Panc1 (cell line): ENCODE measurements around the gene FN1. TPM values are rescaled to one million over a fixed set of nuclear protein-coding genes. Genes with fewer than 3 reads are reported as not detected.

Source experiments
- ATAC-seq: fragments of 200-7000 bp; cut with Tn5 transposase; 2 replicates; pipeline ENCODE4 v1.9.1; 2020; ENCODE audit warnings: mild to moderate bottlenecking, moderate library complexity
- BruUV-seq: library from RNA; stranded (reverse); fragments of 400-500 nt; replicated peaks from 2 replicates; lab custom pipeline; 2021; lab: Mats Ljungman, UMichigan
- CTCF ChIA-PET: fragments of 300-600 bp; sonication (Branson Sonifier 250); formaldehyde crosslinking; loops from one replicate; lab custom pipeline; 2022; ENCODE audit warnings: antibody characterized with exemption; lab: Charles Lee
- POLR2A ChIA-PET: fragments of 300-600 bp; sonication (Branson Sonifier 250); formaldehyde crosslinking; loops from one replicate; lab custom pipeline; 2022; ENCODE audit warnings: antibody characterized with exemption; lab: Charles Lee
- DNase-seq: peaks from one replicate; pipeline ENCODE4 v3.0.0-alpha.2; 2010; ENCODE audit warnings: low read depth, low spot score
- H3K27ac ChIP-seq: 2 replicates; pipeline ENCODE4 v1.5.1; 2011; ENCODE audit warnings: mild to moderate bottlenecking, low read length, inconsistent platforms
- H3K27me3 ChIP-seq: fragments of 200-500 bp; sonication (Bioruptor generic); 2 replicates; pipeline ENCODE4 v1.6.0; 2014; ENCODE audit warnings: low read length, inconsistent platforms; ENCODE audit not compliant: control insufficient read depth, insufficient read depth
- H3K36me3 ChIP-seq: fragments of 200-500 bp; sonication (Bioruptor generic); 2 replicates; pipeline ENCODE4 v1.5.1; 2014; ENCODE audit warnings: inconsistent platforms, mild to moderate bottlenecking, low read length, moderate library complexity; ENCODE audit not compliant: control insufficient read depth, insufficient read depth
- H3K4me1 ChIP-seq: 2 replicates; pipeline ENCODE4 v1.5.1; 2011; ENCODE audit warnings: inconsistent platforms, mild to moderate bottlenecking, low read length, moderate library complexity; ENCODE audit not compliant: control insufficient read depth, insufficient read depth
- H3K4me3 ChIP-seq, 2 experiments: 2 replicates each; pipeline ENCODE4 v1.5.1; 2011 to 2012; ENCODE audit warnings: low read depth in 2 of 2, low read length in 2 of 2, mild to moderate bottlenecking in 2 of 2, inconsistent platforms in 1 of 2, moderate library complexity in 1 of 2
- H3K9me3 ChIP-seq: fragments of 200-500 bp; sonication (Bioruptor generic); 2 replicates; pipeline ENCODE4 v1.5.1; 2014; ENCODE audit warnings: low read depth, mild to moderate bottlenecking, inconsistent platforms, low read length, moderate library complexity; ENCODE audit not compliant: control insufficient read depth, insufficient read depth
- POLR2AphosphoS5 ChIP-seq: IDR thresholded peaks from 2 replicates; pipeline ENCODE4 v1.6.1; 2012; ENCODE audit warnings: mild to moderate bottlenecking, low read depth, low read length, moderate library complexity
- SIN3A ChIP-seq: IDR thresholded peaks from 2 replicates; pipeline ENCODE4 v1.6.1; 2012; ENCODE audit warnings: low read depth, mild to moderate bottlenecking, low read length, moderate library complexity, borderline replicate concordance; ENCODE audit not compliant: insufficient read depth
- TCF7L2 ChIP-seq: IDR thresholded peaks from 2 replicates; pipeline ENCODE4 v1.6.1; 2011; ENCODE audit warnings: mild to moderate bottlenecking, low read depth, low read length, inconsistent platforms
- in situ Hi-C: cut with HindIII; loops from 2 replicates; pipeline ENCODE4 v1.10.0; 2016; ENCODE audit warnings: low sequenced_read_pairs, low pct_unique_long_range_greater_than_20kb
- intact Hi-C: fragments of 100-400 bp; cut with micrococcal nuclease; formaldehyde crosslinking; loops from one replicate; pipeline ENCODE4 v1.10.0; 2022; ENCODE audit not compliant: unreplicated experiment
- total RNA-seq: library from RNA; stranded (reverse); gene quantifications from one replicate; pipeline ENCODE4 v1.2.1, GENCODE V29; 2021; ENCODE audit not compliant: unreplicated experiment
- TF ChIP-seq, protein P1 (sequence below): fragments of 450-650 bp; IDR thresholded peaks from 2 replicates; pipeline ENCODE4 v1.5.1; 2017; ENCODE audit warnings: mild to moderate bottlenecking
- TF ChIP-seq, protein P2 (sequence below), 2 experiments: IDR thresholded peaks; 2 replicates each; pipeline ENCODE4 v1.6.1; 2011 to 2012; ENCODE audit warnings: low read depth in 2 of 2, control low read depth in 1 of 2, low read length in 1 of 2, mild to moderate bottlenecking in 1 of 2, moderate library complexity in 1 of 2; ENCODE audit not compliant: insufficient read depth in 1 of 2

FN1 gene
- total RNA-seq, 1 experiment from 2014 or later, result 4.2 TPM

DNA sequence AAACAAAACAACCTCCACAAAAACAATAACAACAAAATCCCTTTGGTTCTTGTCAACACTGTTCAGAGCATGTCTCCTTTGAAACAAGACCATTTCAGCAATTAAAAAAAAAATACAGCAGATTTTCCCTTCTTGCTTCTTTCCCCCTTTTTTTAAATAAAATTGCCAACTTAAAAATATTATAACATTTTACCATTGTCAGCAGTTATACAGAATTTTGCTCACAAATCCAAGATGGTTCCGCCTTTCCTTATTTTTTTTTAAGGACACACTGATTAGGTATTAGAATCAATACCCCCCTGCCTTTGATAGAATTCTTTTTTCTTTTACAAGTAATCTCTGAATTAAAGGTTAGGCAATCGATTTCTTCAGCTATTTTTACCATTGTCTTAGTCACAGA lies 48.7 kb upstream of the FN1 start:
- no peaks in the 10 kb centered on the region for H3K36me3 ChIP-seq
- H3K4me3 ChIP-seq, result no peak overlapping the region
- ChIA-PET CTCF (no interaction called here), POLR2A (no interaction called here)
- ATAC-seq, result no peak
- BruUV-seq, result no TSS peak
- TF ChIP-seq POLR2AphosphoS5 (no peak), SIN3A (no peak), TCF7L2 (no peak)
- TF ChIP-seq, protein P1, sequence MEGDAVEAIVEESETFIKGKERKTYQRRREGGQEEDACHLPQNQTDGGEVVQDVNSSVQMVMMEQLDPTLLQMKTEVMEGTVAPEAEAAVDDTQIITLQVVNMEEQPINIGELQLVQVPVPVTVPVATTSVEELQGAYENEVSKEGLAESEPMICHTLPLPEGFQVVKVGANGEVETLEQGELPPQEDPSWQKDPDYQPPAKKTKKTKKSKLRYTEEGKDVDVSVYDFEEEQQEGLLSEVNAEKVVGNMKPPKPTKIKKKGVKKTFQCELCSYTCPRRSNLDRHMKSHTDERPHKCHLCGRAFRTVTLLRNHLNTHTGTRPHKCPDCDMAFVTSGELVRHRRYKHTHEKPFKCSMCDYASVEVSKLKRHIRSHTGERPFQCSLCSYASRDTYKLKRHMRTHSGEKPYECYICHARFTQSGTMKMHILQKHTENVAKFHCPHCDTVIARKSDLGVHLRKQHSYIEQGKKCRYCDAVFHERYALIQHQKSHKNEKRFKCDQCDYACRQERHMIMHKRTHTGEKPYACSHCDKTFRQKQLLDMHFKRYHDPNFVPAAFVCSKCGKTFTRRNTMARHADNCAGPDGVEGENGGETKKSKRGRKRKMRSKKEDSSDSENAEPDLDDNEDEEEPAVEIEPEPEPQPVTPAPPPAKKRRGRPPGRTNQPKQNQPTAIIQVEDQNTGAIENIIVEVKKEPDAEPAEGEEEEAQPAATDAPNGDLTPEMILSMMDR, result no peak
- TF ChIP-seq, protein P2, sequence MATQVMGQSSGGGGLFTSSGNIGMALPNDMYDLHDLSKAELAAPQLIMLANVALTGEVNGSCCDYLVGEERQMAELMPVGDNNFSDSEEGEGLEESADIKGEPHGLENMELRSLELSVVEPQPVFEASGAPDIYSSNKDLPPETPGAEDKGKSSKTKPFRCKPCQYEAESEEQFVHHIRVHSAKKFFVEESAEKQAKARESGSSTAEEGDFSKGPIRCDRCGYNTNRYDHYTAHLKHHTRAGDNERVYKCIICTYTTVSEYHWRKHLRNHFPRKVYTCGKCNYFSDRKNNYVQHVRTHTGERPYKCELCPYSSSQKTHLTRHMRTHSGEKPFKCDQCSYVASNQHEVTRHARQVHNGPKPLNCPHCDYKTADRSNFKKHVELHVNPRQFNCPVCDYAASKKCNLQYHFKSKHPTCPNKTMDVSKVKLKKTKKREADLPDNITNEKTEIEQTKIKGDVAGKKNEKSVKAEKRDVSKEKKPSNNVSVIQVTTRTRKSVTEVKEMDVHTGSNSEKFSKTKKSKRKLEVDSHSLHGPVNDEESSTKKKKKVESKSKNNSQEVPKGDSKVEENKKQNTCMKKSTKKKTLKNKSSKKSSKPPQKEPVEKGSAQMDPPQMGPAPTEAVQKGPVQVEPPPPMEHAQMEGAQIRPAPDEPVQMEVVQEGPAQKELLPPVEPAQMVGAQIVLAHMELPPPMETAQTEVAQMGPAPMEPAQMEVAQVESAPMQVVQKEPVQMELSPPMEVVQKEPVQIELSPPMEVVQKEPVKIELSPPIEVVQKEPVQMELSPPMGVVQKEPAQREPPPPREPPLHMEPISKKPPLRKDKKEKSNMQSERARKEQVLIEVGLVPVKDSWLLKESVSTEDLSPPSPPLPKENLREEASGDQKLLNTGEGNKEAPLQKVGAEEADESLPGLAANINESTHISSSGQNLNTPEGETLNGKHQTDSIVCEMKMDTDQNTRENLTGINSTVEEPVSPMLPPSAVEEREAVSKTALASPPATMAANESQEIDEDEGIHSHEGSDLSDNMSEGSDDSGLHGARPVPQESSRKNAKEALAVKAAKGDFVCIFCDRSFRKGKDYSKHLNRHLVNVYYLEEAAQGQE (IDR thresholded peaks at IDR 0.05; ENCODE audit: insufficient read depth in 1 of 2, low read depth in 2 of 2, low read length in 1 of 2), result no peak
- no peak for DNase-seq
- no peak overlapping the region for H3K27ac ChIP-seq
- H3K4me1 ChIP-seq, result no peaks in the 10 kb centered on the region
- no peaks in the 10 kb centered on the region for H3K9me3 ChIP-seq
- in situ Hi-C loops, result no loop called here
- H3K27me3 ChIP-seq, result no peaks in the 10 kb centered on the region; the same call in 1 of the 2 replicates
- intact Hi-C loops, result no loop called here

DNA sequence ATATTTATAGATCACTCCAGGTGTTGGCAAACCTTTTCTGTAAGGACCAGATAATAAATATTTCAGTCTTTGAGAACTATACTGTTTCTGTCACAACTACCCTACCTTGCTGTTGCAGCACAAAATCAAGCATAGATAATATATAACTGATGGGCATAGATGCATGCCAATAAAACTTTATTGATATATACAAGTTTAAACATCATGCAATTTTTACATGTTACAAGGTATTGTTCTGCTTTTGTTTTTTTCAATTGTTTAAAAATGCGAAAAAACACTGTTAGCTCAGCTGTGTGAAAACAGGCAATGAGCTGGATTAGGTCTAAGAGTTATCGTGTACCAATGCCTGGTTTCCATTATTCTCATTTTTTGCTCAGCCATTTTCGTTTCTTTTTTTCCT lies 47.6 kb upstream of the FN1 start:
- no peak overlapping the region for H3K4me3 ChIP-seq
- intact Hi-C loops (no loop called here), in situ Hi-C loops (no loop called here)
- H3K36me3 ChIP-seq, result no peaks in the 10 kb centered on the region
- no peaks in the 10 kb centered on the region for H3K9me3 ChIP-seq
- BruUV-seq, result no TSS peak
- ChIA-PET POLR2A (no interaction called here), CTCF (interaction anchor here (0.7 kb wide), 1 partner anchor 12 kb away, joined by 7 read pairs; no protein-coding TSS in a partner anchor)
- no peaks in the 10 kb centered on the region for H3K4me1 ChIP-seq
- no peaks in the 10 kb centered on the region; the same call in 1 of the 2 replicates for H3K27me3 ChIP-seq
- TF ChIP-seq, protein P2 (IDR thresholded peaks at IDR 0.05; ENCODE audit: insufficient read depth in 1 of 2, low read depth in 2 of 2, low read length in 1 of 2), result no peak
- no peak for TF ChIP-seq POLR2AphosphoS5
- no peak for TF ChIP-seq SIN3A
- no peak for TF ChIP-seq TCF7L2
- TF ChIP-seq, protein P1, result no peak
- no peak overlapping the region for H3K27ac ChIP-seq
- no peak for DNase-seq
- no peak for ATAC-seq
